K562 (cell line): ENCODE results near the gene NUCKS1. TPM values are rescaled to one million over a fixed set of nuclear protein-coding genes. Genes with fewer than 3 reads are reported as not detected.

ENCODE experiments used
- JUND ChIP-seq, 2 experiments: IDR thresholded peaks; 2 replicates in 1 of 2; 3 replicates in 1 of 2; pipeline ENCODE4 v1.6.1; 2011; ENCODE audit warnings: borderline replicate concordance in 2 of 2, low read depth in 2 of 2, low read length in 2 of 2, improper control_type of control experiment in 1 of 2, missing biosample characterization in 1 of 2, missing genetic modification characterization in 1 of 2, missing genetic modification reagents in 1 of 2
- KHSRP ChIP-seq: fragments of 450-650 bp; IDR thresholded peaks from 2 replicates; pipeline ENCODE4 v1.6.1; 2017
- KLF13 ChIP-seq: fragments of 450-650 bp; IDR thresholded peaks from 2 replicates; pipeline ENCODE4 v1.6.1; 2016; ENCODE audit warnings: missing genetic modification characterization, low read depth, mild to moderate bottlenecking, missing compliant biosample characterization, moderate library complexity, borderline replicate concordance
- KLF16 ChIP-seq: IDR thresholded peaks from 2 replicates; pipeline ENCODE4 v1.6.1; 2016; ENCODE audit warnings: antibody characterized with exemption
- NKRF ChIP-seq: fragments of 450-650 bp; IDR thresholded peaks from 2 replicates; pipeline ENCODE4 v1.6.1; 2016; ENCODE audit warnings: borderline replicate concordance
- POLR2H ChIP-seq: IDR thresholded peaks from 2 replicates; pipeline ENCODE4 v1.6.1; 2016; ENCODE audit warnings: missing genetic modification characterization, low read depth, mild to moderate bottlenecking, control low read depth, missing compliant biosample characterization, moderate library complexity
- SAFB2 ChIP-seq: fragments of 200-400 bp; formaldehyde crosslinking; IDR thresholded peaks from 2 replicates; pipeline ENCODE4 v1.6.1; 2018; ENCODE audit warnings: borderline replicate concordance, low read length, low read depth, moderate library complexity; ENCODE audit not compliant: severe bottlenecking
- SMARCA4 ChIP-seq: fragments of 450-650 bp; IDR thresholded peaks from 2 replicates; pipeline ENCODE4 v1.6.1; 2016
- THRA ChIP-seq: fragments of 450-650 bp; IDR thresholded peaks from 2 replicates; pipeline ENCODE4 v1.6.1; 2017; ENCODE audit warnings: mild to moderate bottlenecking, moderate library complexity
- TSC22D4 ChIP-seq: fragments of 450-650 bp; IDR thresholded peaks from 2 replicates; pipeline ENCODE4 v1.6.1; 2016; ENCODE audit warnings: missing genetic modification characterization, missing biosample characterization, control low read depth
- ZHX1 ChIP-seq: fragments of 150-350 bp; conservative IDR thresholded peaks from 2 replicates; pipeline ENCODE4 v1.6.1; 2014; ENCODE audit warnings: low read length
- ZNF174 ChIP-seq: fragments of 250-450 bp; sonication (Bioruptor Pico); IDR thresholded peaks from 2 replicates; pipeline ENCODE4 v1.4.0; 2020; ENCODE audit warnings: mild to moderate bottlenecking
- ZNF324 ChIP-seq: fragments of 250-450 bp; sonication (Bioruptor Pico); IDR thresholded peaks from 2 replicates; pipeline ENCODE4 v1.4.0; 2020; ENCODE audit warnings: mild to moderate bottlenecking
- ZNF639 ChIP-seq, 2 experiments: fragments of 200-800 bp in 1 of 2; sonication (Bioruptor generic) in 1 of 2; sonication (generic) in 1 of 2; formaldehyde crosslinking in 1 of 2; IDR thresholded peaks in 1 of 2; conservative IDR thresholded peaks in 1 of 2; 2 replicates each; pipeline versions ENCODE4 v1.5.0 to v1.6.1; 2016 to 2020; ENCODE audit warnings: missing compliant biosample characterization in 1 of 2, missing genetic modification characterization in 1 of 2, missing genetic modification reagents in 1 of 2
- ZNF75A ChIP-seq: fragments of 450-650 bp; formaldehyde crosslinking; IDR thresholded peaks from 2 replicates; pipeline ENCODE4 v1.4.0; 2020; ENCODE audit warnings: mild to moderate bottlenecking
- polyA plus RNA-seq, 8 experiments: library from polyadenylated mRNA; depleted of rRNA in 4 of 8; stranded (reverse) in 5 of 8; unstranded in 3 of 8; fragments of >200 nt; fragmentation: Nextera tagmentation in 2 of 8; fragmentation: Illumina TruSeq in 1 of 8; extraction: Ambion mirVana in 2 of 8; extraction: Trizol in 1 of 8; gene quantifications; 2 replicates each; pipeline versions ENCODE4 v1.2.1 to v1.2.3, GENCODE V29; 2011 to 2014; ENCODE audit warnings: inconsistent platforms in 1 of 8, missing spikeins in 1 of 8
- total RNA-seq, 7 experiments: library from RNA; depleted of rRNA in 6 of 7; stranded (reverse); fragments of >200 nt in 6 of 7; fragmentation: Illumina TruSeq in 2 of 7; extraction: Trizol in 2 of 7; gene quantifications; 2 replicates each; pipeline versions ENCODE4 v1.2.1 to v1.2.3, GENCODE V29; 2011 to 2021; ENCODE audit warnings: low replicate concordance in 1 of 7

The NUCKS1 gene
- total and polyA plus RNA-seq, 9 of the 15 experiments (the other 6 are each of a cell fraction or from before 2014, with no cell fraction given), result 66.7 to 244 (median 149) TPM

- TF ChIP-seq THRA, result no peak
- TF ChIP-seq KLF13, result peak; percentile 89
- TF ChIP-seq KLF16, result peak; percentile 21; the same call in 1 of the 2 replicates
- TF ChIP-seq SAFB2, result no peak
- no peak for TF ChIP-seq ZNF174 (CRISPR knock-in tag)
- TF ChIP-seq KHSRP, result no peak
- TF ChIP-seq ZNF639 (CRISPR knock-in tag; conservative IDR thresholded peaks at IDR 0.05 in 1 of 2, IDR thresholded peaks at IDR 0.05 in 1 of 2), result peak in 1 of 2 experiments; percentile 92; a peak in 2 of 4 replicates
- TF ChIP-seq NKRF, result peak; percentile 55; the same call in 1 of the 2 replicates
- TF ChIP-seq ZNF75A (CRISPR knock-in tag), result no peak
- 0 out of 2 replicates have a peak, but pooled peaks have one; percentile 43 for TF ChIP-seq ZNF324
- no peak for TF ChIP-seq ZHX1
- TF ChIP-seq TSC22D4, result no peak
- peak; percentile 43 for TF ChIP-seq POLR2H (tag)
- peak; percentile 65 for TF ChIP-seq SMARCA4
- TF ChIP-seq JUND (IDR thresholded peaks at IDR 0.05; ENCODE audit: borderline replicate concordance, low read depth, low read length), result peak; percentile 57
- peak; percentile 50; the same call in 1 of the 3 replicates for TF ChIP-seq JUND (tag; IDR thresholded peaks at IDR 0.05; ENCODE audit: borderline replicate concordance, low read depth, low read length)
These were observed 496 bp downstream of the NUCKS1 start (continued) for GRCh38 chr1:205749234-205750137.
